Stimulated activated CD4-positive, alpha-beta T cell treated with anti-CD3 and anti-CD28 coated beads, Interleukin-4, amount 100 ng/mL, for 48 hours (primary cell): ENCODE results near the gene TBXT.
"Not testable (repeated sequence)": the region's sequence is repeated elsewhere in the genome, so short reads cannot be mapped to it uniquely, and the experiment has no call there.

Experiments
- DNase-seq, 2 donors: peaks; one replicate each; pipeline ENCODE4 v3.0.0-alpha.2; 2020; ENCODE audit warnings: low read depth in 2 of 2

The TBXT gene

DNA sequence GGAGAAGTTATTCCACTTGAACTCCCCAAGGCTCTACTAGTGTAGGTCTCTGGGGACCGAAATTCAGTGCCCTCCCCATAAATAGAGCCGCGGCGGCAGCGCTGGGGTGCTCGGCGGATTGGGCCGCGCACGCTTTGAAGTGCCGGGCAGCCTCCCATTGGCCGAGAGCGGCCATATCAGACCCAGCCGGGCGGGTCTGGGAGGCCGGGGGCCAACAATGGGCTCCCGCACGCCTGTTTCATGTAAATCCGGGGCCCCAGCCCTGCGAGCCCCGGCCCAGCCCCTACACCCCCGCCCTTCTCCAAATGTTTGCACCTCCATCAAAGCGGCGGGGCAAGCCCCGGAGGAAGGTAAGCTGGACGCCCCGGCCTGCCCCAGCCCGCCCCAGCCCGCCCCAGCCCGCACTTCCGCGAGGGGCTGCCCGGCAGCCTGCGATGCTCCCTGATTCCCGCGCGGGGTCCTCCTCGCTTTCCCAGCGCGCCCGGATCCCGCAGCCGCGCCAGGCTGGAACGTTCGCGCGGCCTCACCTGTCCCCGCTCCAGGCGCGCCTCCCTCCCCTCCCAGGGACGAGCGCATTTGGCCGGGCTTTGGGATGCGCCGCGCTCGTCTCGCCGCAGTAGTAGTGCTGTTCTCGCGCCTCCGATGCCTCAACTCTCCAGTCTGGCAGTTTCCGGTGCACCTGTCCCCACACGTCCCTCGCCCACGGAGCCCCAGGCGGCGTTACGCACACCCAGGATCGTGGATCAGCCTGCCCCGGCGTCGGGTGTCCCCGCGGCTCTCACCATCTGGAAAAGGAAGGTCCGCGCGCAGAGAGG lies at the start of gene TBXT:
TSS of gene TBXT (minus strand) at position 51 of the 815 bp plus-strand sequence. CDS start 260 bp downstream, outside the sequence.
- no peak for DNase-seq

GRCh38 chr6:166207284-166207561 lies 39.6 kb upstream of the TBXT start:
- DNase-seq = no peak

- no peak for DNase-seq
Observed at GRCh38 chr6:166206510-166207283, 39.0 kb upstream of the TBXT start.

DNA sequence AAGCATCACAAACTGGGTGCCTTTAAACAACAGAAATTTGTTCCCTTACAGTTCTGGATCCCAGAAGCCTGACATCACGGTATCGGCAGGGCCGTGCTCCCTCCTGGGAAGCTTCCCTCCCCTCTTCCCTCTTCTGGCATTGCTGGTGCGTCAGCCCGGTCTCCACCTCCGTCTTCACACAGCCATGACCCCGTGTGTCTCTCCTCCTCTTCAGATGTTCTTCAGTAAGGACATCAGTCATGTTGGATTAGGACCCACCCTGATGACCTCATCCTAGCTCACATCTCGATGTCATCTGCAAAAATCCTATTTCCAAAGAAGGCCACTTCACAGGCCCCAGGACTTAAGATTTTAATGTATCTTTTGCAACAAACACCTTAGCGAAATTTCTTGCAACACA lies 38.4 kb upstream of the TBXT start:
- DNase-seq = no peak

- DNase-seq = no peak
Observed at GRCh38 chr6:166204852-166205650, 37.4 kb upstream of the TBXT start.

GRCh38 chr6:166203641-166204222 lies 36.1 kb upstream of the TBXT start:
- no peak for DNase-seq

DNA sequence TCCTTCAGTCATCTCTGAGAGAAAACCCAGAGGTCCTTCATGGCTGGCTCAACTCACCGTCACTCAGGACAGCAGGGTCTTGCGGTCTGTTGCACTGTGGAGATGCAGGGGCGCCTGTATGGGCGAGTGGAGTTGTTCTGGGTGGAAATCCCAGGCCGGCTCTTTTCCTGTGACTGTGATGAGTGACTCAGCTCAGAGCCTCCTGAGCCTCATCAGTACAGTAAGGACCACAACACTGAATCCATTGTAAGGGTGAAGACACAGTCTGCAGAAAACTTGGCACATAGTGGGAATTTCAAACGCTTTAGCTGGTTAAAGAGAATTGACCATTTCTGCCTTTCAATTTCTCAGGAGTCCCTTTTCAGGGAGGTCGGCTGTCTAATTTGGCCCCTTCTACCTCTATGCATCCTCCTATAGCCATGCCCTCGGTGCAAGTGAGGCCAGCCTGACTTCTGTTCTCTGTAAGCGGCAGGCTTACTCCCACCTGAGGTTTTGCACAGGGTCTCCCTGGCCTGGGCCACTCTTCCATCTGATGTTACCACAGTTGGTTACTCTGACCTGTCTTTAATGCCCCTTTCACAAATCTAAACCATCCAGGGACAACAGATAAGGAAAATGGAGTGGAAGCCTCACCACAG lies 35.5 kb upstream of the TBXT start:
- DNase-seq = no peak

- DNase-seq = no peak
Observed at GRCh38 chr6:166202321-166202733, 34.7 kb upstream of the TBXT start.

GRCh38 chr6:166201878-166202277 lies 34.2 kb upstream of the TBXT start:
- DNase-seq = no peak

- no peak for DNase-seq
Observed at GRCh38 chr6:166197361-166197760, 29.7 kb upstream of the TBXT start.

DNA sequence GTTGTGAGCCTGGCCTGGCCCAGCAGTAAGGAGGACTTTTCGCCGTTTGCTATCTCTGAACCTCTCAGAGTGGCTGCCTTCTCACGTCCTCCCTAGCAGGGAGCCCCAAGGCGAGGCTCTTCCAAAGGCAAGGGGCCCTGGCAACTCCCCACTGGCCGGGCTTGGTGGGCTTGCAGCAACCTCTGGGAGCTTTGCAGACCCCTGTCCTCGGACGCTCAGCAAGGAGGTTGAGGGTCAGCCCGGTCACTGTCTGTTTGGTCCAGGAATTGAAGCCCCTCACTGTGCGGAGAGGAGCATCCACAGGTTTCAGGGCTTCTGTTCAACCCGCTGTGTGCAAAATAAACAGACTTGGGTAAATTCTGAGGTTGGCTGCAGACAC lies 28.2 kb upstream of the TBXT start:
- DNase-seq = no peak

DNA sequence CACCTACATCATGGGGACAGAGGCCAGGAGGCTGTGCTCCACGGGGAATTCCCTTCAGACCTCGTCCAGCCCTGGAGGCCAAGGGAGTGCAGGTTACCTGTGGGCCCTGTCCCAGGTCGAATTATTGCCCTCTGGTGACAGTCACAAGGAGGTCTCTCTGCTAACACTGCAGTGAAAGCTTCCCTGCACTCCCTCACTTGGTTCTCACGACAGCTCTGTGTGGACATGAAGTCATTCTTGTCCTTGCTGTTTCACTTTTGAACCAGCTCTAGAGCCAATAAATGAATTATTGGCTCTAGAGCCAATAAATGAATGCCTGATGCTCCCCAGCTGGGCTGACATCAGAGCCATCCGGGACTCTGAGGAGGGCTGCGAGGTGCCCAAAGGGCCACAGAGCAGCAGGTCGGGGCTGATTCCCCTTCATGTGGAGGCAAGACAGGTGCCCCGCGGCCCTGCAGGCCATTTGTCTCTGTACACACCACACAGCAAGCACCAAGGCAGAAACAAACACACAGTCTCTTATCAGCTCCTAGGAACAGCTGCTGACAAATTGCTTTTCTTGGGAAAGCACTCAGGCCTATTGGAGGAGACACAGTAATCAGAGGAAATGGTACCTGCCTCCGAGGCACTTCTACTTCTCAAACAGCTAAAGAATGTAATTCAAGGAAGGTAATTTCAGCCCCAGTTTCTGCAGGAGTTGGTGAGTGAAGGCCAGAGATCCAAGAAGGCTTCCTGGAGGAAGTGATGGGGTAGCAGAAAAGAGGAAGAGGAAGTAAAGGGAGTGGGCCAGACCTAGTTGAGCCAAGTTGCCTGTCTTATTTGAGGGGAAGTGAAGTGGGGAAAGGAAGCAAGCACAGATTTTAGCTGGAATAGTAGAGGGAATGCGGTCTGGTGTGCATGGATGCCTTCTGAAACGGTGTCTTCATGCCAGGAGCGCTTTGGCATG lies 27.5 kb upstream of the TBXT start:
- no peak for DNase-seq

- no peak for DNase-seq
Observed at GRCh38 chr6:166192557-166192956, 24.9 kb upstream of the TBXT start.

DNA sequence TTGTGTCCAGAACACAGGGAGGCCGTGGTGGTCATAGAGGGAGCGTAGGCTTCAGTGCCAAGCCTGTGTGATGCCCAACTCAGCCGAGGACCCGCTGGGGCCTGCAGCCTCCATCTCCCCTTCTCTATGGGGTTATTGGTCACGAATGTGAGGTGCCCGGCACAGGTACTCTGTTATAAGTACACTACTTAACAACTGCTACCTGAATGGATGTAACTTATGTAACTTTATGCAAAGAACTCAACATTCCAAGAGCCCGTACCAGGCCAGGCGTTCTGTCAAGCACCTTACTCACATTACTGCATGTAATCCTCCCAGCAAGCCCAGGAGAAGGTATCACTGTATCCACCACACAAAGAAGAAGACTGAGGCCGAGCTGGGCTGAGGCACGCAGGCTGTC lies 24.5 kb upstream of the TBXT start:
- no peak for DNase-seq

DNA sequence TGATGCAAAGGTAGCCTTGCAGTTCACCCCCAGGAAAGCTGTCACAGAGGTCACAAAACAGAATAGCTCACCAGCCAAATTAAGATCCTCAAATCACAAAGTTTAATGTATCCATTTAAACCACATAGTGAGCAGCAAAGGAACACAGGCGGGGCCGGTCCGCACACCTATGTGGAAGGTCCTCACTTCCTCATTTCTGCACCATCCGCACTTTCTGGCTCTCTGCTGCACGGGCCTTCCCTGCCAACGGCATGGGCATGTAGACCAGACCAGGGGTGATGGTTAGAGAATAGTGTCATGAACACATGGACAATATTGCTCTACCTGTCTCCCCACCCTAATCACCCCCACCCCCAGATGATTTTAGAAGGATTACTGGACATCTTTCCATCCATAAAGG lies 12.1 kb upstream of the TBXT start:
- no peak for DNase-seq

- no peak for DNase-seq
Observed at GRCh38 chr6:166176106-166176505, 8.5 kb upstream of the TBXT start.

DNA sequence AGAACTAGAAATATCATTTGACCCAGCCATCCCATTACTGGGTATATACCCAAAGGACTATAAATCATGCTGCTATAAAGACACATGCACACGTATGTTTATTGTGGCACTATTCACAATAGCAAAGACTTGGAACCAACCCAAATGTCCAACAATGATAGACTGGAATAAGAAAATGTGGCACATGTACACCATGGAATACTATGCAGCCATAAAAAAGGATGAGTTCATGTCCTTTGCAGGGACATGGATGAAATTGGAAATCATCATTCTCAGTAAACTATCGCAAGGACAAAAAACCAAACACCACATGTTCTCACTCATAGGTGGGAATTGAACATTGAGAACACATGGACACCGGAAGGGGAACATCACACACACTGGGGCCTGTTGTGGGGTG lies 7.4 kb upstream of the TBXT start:
- not testable (repeated sequence) for DNase-seq

- no peak for DNase-seq
Observed at GRCh38 chr6:166174031-166174430, 6.4 kb upstream of the TBXT start.

GRCh38 chr6:166173281-166173951 lies 5.8 kb upstream of the TBXT start:
- no peak for DNase-seq

GRCh38 chr6:166172546-166172945 lies 4.9 kb upstream of the TBXT start:
- no peak for DNase-seq
